ENCODE data around the gene TTLL3. TPM values are rescaled to one million over a fixed set of nuclear protein-coding genes. Genes with fewer than 3 reads are reported as not detected.

Gene TTLL3
- total RNA-seq, 5 donors from 2014 or later (not counting 1 experiment from before 2014, with no cell fraction given): 59.8 to 94.9 (median 67.4) TPM

- ChIA-PET POLR2A (no interaction called here), CTCF (no interaction called here)
- H3K4me3 ChIP-seq (ENCODE audit: control insufficient read depth in 1 of 2, extremely low read depth in 1 of 2, low read length in 1 of 2): no peak overlapping the region
- H3K9me3 ChIP-seq: no peaks in the 10 kb centered on the region
- Mint-ChIP-seq H3K36me3 (peaks cover 51% of the 10 kb centered on the region), H3K27ac (no peak overlapping the region), H3K4me1 (peaks cover 42 to 49% (median 43%) of the 10 kb centered on the region in 3 donors), H3K9me3 (no peaks in the 10 kb centered on the region), H3K27me3 (no peaks in the 10 kb centered on the region), H3K4me3 (no peak overlapping the region)
- H3K27me3 ChIP-seq (replicated peaks in 1 of 2; ENCODE audit: control insufficient read depth in 2 of 2, extremely low read depth in 1 of 2, insufficient read depth in 2 of 2, low read length in 1 of 2): no peaks in the 10 kb centered on the region
- ATAC-seq (replicated peaks in 1 of 4): no peak
- H3K36me3 ChIP-seq (ENCODE audit: control insufficient read depth in 2 of 2, extremely low read depth in 1 of 2, insufficient read depth in 1 of 2, low read length in 1 of 2): peaks cover 14 to 61% of the 10 kb centered on the region in 2 donors
- no CpG with 5 or more reads among the region's 4 CpGs for WGBS (ENCODE audit: insufficient coverage)
- no peak for DNase-seq
- H3K27ac ChIP-seq (ENCODE audit: low read length): no peak overlapping the region
- H3K4me1 ChIP-seq (ENCODE audit: control insufficient read depth in 1 of 2, extremely low read depth in 1 of 2, insufficient read depth in 2 of 2, low read length in 2 of 2): peaks cover 27 to 38% of the 10 kb centered on the region in 2 experiments
Observed at GRCh38 chr3:9784965-9785364, 25.1 kb upstream of the TTLL3 start.

- DNase-seq: no peak
- WGBS (ENCODE audit: insufficient coverage): 100% methylated on average over 1 of the region's 7 CpGs
- Histone ChIP-seq H3K9me3 (no peaks in the 10 kb centered on the region), H3K27ac (ENCODE audit: low read length) (no peak overlapping the region), H3K4me1 (ENCODE audit: control insufficient read depth in 1 of 2, extremely low read depth in 1 of 2, insufficient read depth in 2 of 2, low read length in 2 of 2) (peaks cover 25 to 37% of the 10 kb centered on the region in 2 experiments), H3K27me3 (replicated peaks in 1 of 2; ENCODE audit: control insufficient read depth in 2 of 2, extremely low read depth in 1 of 2, insufficient read depth in 2 of 2, low read length in 1 of 2) (no peaks in the 10 kb centered on the region), H3K36me3 (ENCODE audit: control insufficient read depth in 2 of 2, extremely low read depth in 1 of 2, insufficient read depth in 1 of 2, low read length in 1 of 2) (peaks cover 14 to 66% of the 10 kb centered on the region in 2 donors), H3K4me3 (ENCODE audit: control insufficient read depth in 1 of 2, extremely low read depth in 1 of 2, low read length in 1 of 2) (no peak overlapping the region)
- Mint-ChIP-seq H3K4me3 (no peak overlapping the region), H3K27me3 (no peaks in the 10 kb centered on the region), H3K4me1 (peaks cover 42 to 49% (median 43%) of the 10 kb centered on the region in 3 donors), H3K27ac (no peak overlapping the region), H3K36me3 (peaks cover 56% of the 10 kb centered on the region), H3K9me3 (no peaks in the 10 kb centered on the region)
- POLR2A ChIA-PET: interaction anchor here in 1 of 2 donors (0.6 kb wide), 1 partner anchor 216 kb away, joined by 3 read pairs; no protein-coding TSS in a partner anchor
- ATAC-seq (replicated peaks in 1 of 4): no peak
- CTCF ChIA-PET: interaction anchor here in 1 of 2 donors (0.5 to 0.6 kb wide), 2 partner anchors 15 to 133 kb away, joined by 3 to 4 read pairs; no protein-coding TSS in a partner anchor
Observed at GRCh38 chr3:9785602-9786001, 24.5 kb upstream of the TTLL3 start.

GRCh38 chr3:9786209-9786739, 23.8 kb upstream of the TTLL3 start:
- ATAC-seq (replicated peaks in 1 of 4): no peak

GRCh38 chr3:9786825-9787669, 23.0 kb upstream of the TTLL3 start:
- Histone ChIP-seq H3K27me3 (replicated peaks in 1 of 2; ENCODE audit: control insufficient read depth in 2 of 2, extremely low read depth in 1 of 2, insufficient read depth in 2 of 2, low read length in 1 of 2) (no peaks in the 10 kb centered on the region), H3K36me3 (ENCODE audit: control insufficient read depth in 2 of 2, extremely low read depth in 1 of 2, insufficient read depth in 1 of 2, low read length in 1 of 2) (peaks cover 6 to 71% of the 10 kb centered on the region in 2 donors), H3K4me3 (ENCODE audit: control insufficient read depth in 1 of 2, extremely low read depth in 1 of 2, low read length in 1 of 2) (no peak overlapping the region), H3K27ac (ENCODE audit: low read length) (peak overlapping the region; percentile 1), H3K4me1 (ENCODE audit: control insufficient read depth in 1 of 2, extremely low read depth in 1 of 2, insufficient read depth in 2 of 2, low read length in 2 of 2) (peaks cover 23 to 39% of the 10 kb centered on the region in 2 experiments), H3K9me3 (no peaks in the 10 kb centered on the region)
- Mint-ChIP-seq H3K4me1 (peaks cover 46 to 50% (median 48%) of the 10 kb centered on the region in 3 donors), H3K27me3 (no peaks in the 10 kb centered on the region), H3K4me3 (no peak overlapping the region), H3K27ac (peak overlapping the region; percentile 39 to 65), H3K9me3 (no peaks in the 10 kb centered on the region), H3K36me3 (peaks cover 51% of the 10 kb centered on the region)
- peak in 1 of 35 experiments; percentile 23 for DNase-seq
- WGBS (ENCODE audit: insufficient coverage): 78% methylated on average over 3 of the region's 13 CpGs
- CTCF ChIA-PET: no interaction called here
- ATAC-seq (replicated peaks in 1 of 4): no peak
- POLR2A ChIA-PET: interaction anchor here in 1 of 2 donors (0.7 kb wide), 1 partner anchor 22 kb away, joined by 3 read pairs; no protein-coding TSS in a partner anchor

More at GRCh38 chr3:9786209-9786739, 23.8 kb upstream of the TTLL3 start:
- Histone ChIP-seq H3K27ac (ENCODE audit: low read length) (no peak overlapping the region), H3K9me3 (no peaks in the 10 kb centered on the region), H3K4me3 (ENCODE audit: control insufficient read depth in 1 of 2, extremely low read depth in 1 of 2, low read length in 1 of 2) (no peak overlapping the region), H3K27me3 (replicated peaks in 1 of 2; ENCODE audit: control insufficient read depth in 2 of 2, extremely low read depth in 1 of 2, insufficient read depth in 2 of 2, low read length in 1 of 2) (no peaks in the 10 kb centered on the region), H3K4me1 (ENCODE audit: control insufficient read depth in 1 of 2, extremely low read depth in 1 of 2, insufficient read depth in 2 of 2, low read length in 2 of 2) (peaks cover 25 to 37% of the 10 kb centered on the region in 2 experiments), H3K36me3 (ENCODE audit: control insufficient read depth in 2 of 2, extremely low read depth in 1 of 2, insufficient read depth in 1 of 2, low read length in 1 of 2) (peaks cover 14 to 71% of the 10 kb centered on the region in 2 donors)
- Mint-ChIP-seq H3K4me3 (no peak overlapping the region), H3K36me3 (peaks cover 55% of the 10 kb centered on the region), H3K9me3 (no peaks in the 10 kb centered on the region), H3K4me1 (peaks cover 42 to 49% (median 44%) of the 10 kb centered on the region in 3 donors), H3K27ac (no peak overlapping the region), H3K27me3 (no peaks in the 10 kb centered on the region)
- no CpG with 5 or more reads among the region's 7 CpGs for WGBS (ENCODE audit: insufficient coverage)
- POLR2A ChIA-PET: no interaction called here
- DNase-seq: no peak
- CTCF ChIA-PET: interaction anchor here in 1 of 2 donors (0.5 kb wide), 1 partner anchor 15 kb away, joined by 3 read pairs; no protein-coding TSS in a partner anchor

GRCh38 chr3:9787714-9788113, 22.3 kb upstream of the TTLL3 start:
- Mint-ChIP-seq H3K27ac (peak overlapping the region; percentile 39 to 65), H3K4me3 (no peak overlapping the region), H3K9me3 (no peaks in the 10 kb centered on the region), H3K27me3 (no peaks in the 10 kb centered on the region), H3K4me1 (peaks cover 43 to 44% (median 43%) of the 10 kb centered on the region in 3 donors), H3K36me3 (peaks cover 45% of the 10 kb centered on the region)
- POLR2A ChIA-PET: interaction anchor here in 1 of 2 donors (0.7 kb wide), 1 partner anchor 22 kb away, joined by 3 read pairs; no protein-coding TSS in a partner anchor
- ATAC-seq (replicated peaks in 1 of 4): no peak
- Histone ChIP-seq H3K36me3 (ENCODE audit: control insufficient read depth in 2 of 2, extremely low read depth in 1 of 2, insufficient read depth in 1 of 2, low read length in 1 of 2) (peaks cover 3 to 66% of the 10 kb centered on the region in 2 donors), H3K27ac (ENCODE audit: low read length) (peak overlapping the region; percentile 1), H3K4me1 (ENCODE audit: control insufficient read depth in 1 of 2, extremely low read depth in 1 of 2, insufficient read depth in 2 of 2, low read length in 2 of 2) (peaks cover 20 to 35% of the 10 kb centered on the region in 2 experiments), H3K4me3 (ENCODE audit: control insufficient read depth in 1 of 2, extremely low read depth in 1 of 2, low read length in 1 of 2) (no peak overlapping the region), H3K27me3 (replicated peaks in 1 of 2; ENCODE audit: control insufficient read depth in 2 of 2, extremely low read depth in 1 of 2, insufficient read depth in 2 of 2, low read length in 1 of 2) (no peaks in the 10 kb centered on the region), H3K9me3 (no peaks in the 10 kb centered on the region)
- no peak for DNase-seq
- 76% methylated on average over 5 of the region's 6 CpGs for WGBS (ENCODE audit: insufficient coverage)
- CTCF ChIA-PET: no interaction called here

- no peak overlapping the region for H3K4me3 ChIP-seq (ENCODE audit: control insufficient read depth in 1 of 2, extremely low read depth in 1 of 2, low read length in 1 of 2)
- Mint-ChIP-seq H3K9me3 (no peaks in the 10 kb centered on the region), H3K27me3 (no peaks in the 10 kb centered on the region), H3K36me3 (peaks cover 40% of the 10 kb centered on the region), H3K4me3 (peak overlapping the region in 2 of 3 donors; percentile 51 to 95), H3K27ac (peak overlapping the region; percentile 57 to 100), H3K4me1 (peaks cover 65 to 68% (median 66%) of the 10 kb centered on the region in 3 donors)
- POLR2A ChIA-PET: interaction anchor here in 1 of 2 donors (0.6 kb wide), 1 partner anchor 461 kb away, joined by 10 read pairs; no protein-coding TSS in a partner anchor
- CTCF ChIA-PET: no interaction called here
- no peaks in the 10 kb centered on the region for H3K27me3 ChIP-seq (replicated peaks in 1 of 2; ENCODE audit: control insufficient read depth in 2 of 2, extremely low read depth in 1 of 2, insufficient read depth in 2 of 2, low read length in 1 of 2)
- DNase-seq: no peak
- no peak overlapping the region for H3K27ac ChIP-seq (ENCODE audit: low read length)
- peaks cover 31 to 60% of the 10 kb centered on the region in 2 experiments for H3K4me1 ChIP-seq (ENCODE audit: control insufficient read depth in 1 of 2, extremely low read depth in 1 of 2, insufficient read depth in 2 of 2, low read length in 2 of 2)
- WGBS (ENCODE audit: insufficient coverage): 100% methylated on average over 10 of the region's 11 CpGs
- peaks cover 3 to 52% of the 10 kb centered on the region in 2 donors for H3K36me3 ChIP-seq (ENCODE audit: control insufficient read depth in 2 of 2, extremely low read depth in 1 of 2, insufficient read depth in 1 of 2, low read length in 1 of 2)
- H3K9me3 ChIP-seq: no peaks in the 10 kb centered on the region
- no peak for ATAC-seq (replicated peaks in 1 of 4)
Observed at GRCh38 chr3:9791127-9791526, 18.9 kb upstream of the TTLL3 start.

Measured in T-cell (primary cell).